ENCODE data around the gene IL34. TPM values are rescaled to one million over a fixed set of nuclear protein-coding genes. Genes with fewer than 3 reads are reported as not detected.
A peak's percentile ranks its signal among the peaks of the same experiment; 100 is the strongest.

Gene IL34
- total RNA-seq, 1 donor, result under 0.01 TPM

DNA sequence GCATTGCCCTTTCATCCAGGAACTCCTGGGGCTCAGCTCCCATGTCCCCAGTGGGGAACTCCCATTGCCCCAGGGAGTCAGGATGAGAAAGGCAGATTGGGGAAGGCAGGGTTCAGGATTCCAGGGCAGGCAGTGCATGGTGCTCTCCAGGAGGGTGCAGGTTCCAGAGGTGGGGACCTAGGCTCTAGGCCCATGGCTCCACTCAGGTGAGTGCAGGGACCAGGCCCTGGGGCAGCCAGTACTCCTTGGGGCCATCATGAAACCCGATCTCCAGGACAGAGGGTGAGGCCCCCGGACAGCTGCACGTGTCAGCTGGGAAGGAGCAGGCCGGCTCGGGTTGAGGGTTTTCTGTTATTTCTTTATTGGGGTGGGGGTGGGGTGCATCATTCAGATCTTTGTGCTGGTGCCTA is 40.7 kb downstream of the IL34 start:
- no peak for DNase-seq (ENCODE audit: low read depth in 2 of 3, low spot score in 2 of 3)

DNA sequence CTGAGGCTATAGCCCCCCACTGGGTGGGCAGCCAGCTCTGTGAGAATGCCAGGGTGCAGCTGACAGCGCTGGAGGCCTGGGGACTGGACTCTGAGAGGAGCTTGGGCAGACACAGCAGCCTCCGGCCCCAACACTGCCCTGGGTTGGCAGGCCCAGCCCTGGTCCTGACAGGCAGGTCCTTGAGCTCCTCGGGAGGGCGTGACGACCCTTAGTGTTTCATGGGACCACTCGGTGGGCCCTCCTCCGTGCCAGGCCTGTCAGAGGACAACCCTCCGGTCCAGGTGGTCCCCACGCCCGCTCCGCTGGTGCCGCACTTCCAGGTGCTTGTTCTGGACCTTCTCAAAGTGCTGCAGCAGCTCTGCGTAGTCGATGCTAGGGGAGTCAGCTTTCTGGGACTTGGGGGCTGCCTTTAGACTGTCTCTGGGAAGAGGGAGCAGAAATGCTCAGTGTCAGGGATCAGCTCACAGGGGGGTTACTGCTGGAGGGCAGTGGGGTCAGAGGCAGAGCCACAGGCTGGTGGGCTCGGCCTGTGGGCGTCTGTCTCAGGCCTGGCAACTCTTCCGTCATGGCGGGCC is 41.4 kb downstream of the IL34 start:
- no peak for DNase-seq (ENCODE audit: low read depth in 2 of 3, low spot score in 2 of 3)

GRCh38 chr16:70688246-70688742 is 41.9 kb downstream of the IL34 start:
- DNase-seq (ENCODE audit: low read depth in 2 of 3, low spot score in 2 of 3), result no peak

DNA sequence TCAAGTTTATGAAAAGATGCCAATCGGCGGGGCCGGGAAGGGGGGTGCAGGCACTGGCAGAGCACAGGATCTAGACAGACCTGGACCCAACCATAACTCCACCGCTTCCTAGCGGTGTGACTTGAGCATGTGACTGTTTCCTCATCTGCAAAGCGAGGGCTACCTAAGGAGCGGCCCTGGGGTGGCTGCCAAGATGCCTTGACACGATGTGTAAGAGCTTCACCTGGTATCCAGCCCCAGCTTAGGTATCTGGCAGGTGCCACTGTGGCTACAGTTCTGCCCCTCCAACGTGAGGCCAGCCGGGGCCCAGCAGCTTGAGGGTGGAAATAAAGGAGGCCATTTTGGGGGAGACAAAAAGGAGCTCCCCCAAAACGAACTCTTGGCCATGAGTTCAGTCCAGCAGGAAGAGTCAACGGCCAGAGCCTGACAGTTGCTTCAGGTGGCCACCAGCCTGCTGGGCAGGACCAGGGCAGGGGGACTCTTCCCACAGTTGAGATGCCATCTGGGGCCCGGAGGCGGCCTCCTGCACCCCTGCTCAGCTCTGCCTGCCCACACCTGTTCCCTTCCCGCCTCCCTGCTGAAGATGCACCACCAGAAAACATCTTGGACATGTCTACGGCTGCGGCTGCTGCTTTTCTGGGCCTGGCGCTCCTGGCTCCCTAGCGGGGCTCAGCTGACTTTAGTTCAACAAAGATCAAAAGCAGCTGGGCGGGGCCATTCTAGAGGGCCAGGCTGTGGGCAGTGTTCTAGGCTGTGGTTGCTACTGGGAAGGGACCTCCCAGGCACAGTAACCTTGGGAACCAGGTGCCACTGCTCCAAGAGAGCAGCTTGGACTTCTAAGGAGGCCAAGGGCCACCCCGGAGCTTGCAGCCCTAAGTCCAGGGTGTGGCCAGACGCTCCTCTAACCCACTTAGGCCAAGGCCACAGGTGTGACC is 42.9 kb downstream of the IL34 start:
- no peak for DNase-seq (ENCODE audit: low read depth in 2 of 3, low spot score in 2 of 3)

- DNase-seq (ENCODE audit: low read depth in 2 of 3, low spot score in 2 of 3), result no peak
These were observed 43.9 kb downstream of the IL34 start for GRCh38 chr16:70689970-70690891.

- no peak for DNase-seq (ENCODE audit: low read depth in 2 of 3, low spot score in 2 of 3)
These were observed 45.1 kb downstream of the IL34 start for GRCh38 chr16:70691223-70692129.

DNA sequence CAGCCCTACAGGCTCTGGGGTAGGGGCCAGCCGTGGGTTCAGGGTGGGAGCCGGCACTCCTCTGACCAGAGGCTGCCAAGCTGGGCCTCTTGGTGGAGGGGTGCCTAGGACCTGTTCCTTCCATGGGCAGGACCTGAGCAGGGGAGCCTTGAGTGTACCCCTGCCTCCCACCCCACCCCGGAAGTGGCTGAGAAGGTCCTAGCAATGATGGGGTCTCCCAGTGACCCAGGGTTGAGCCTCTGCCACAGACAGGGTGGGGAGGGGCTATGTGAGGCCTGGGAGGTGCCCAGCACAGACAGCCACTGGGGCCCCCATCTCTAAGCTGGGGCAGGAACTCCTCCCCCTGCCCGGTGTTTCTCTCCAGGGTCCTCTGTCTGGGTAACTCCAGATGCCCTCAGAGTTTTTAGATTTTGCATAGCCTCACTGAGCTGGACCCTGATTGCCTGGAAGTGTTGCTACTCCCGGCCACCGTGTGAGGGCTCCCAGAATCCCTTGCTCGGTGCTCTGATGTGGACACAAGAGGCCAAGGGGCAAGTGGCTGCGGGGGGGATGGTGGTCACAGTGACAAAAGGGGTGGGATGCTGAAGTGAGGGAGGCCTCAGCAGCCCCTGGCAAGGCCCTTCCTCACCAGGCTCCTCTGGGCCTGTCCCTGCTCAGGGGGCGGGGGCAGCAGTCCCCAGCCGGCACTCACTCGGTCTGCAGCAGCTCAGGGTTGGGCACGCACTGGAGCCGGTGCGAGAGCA is 45.9 kb downstream of the IL34 start:
- no peak for DNase-seq (ENCODE audit: low read depth in 2 of 3, low spot score in 2 of 3)

- no peak for DNase-seq (ENCODE audit: low read depth in 2 of 3, low spot score in 2 of 3)
These were observed 46.7 kb downstream of the IL34 start for GRCh38 chr16:70692873-70693671.

DNA sequence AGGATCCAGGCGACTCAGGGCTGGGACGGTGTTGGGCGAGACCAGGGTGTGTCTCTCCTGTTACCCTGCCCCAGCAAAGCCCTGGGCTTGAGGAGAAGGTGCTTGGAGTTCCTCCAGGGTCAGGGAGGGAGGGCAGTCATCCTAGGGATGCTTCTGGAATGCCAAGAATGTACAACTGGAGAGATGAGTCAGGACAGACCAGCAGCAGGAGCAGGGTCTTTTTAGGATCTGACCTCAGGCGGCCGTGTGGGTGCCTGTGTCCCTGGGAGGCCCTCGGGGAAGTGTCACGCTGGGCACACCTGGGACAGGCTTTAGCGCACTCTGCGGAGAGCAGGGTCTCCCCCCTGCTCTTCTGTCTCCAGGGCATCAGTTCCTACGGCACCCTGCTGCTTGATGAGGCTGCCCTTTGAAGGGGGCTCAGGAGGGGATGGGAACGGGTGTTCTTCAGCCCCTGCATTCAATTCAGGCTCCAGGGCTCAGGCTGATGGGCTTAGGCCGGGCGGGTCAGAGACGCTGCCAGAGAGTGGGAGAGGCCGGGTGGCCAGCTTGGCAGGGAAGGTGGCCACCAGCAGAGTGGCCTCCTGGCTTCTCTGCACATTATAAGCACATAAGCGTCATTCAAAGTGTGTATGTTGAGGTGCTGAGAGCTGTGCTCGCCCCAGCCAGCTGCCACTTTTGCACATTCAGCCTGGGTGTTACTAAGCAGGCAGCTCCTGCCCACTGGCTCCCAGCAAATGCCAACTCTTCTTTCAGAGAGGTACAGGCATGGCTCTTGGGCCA is 47.9 kb downstream of the IL34 start:
- no peak for DNase-seq (ENCODE audit: low read depth in 2 of 3, low spot score in 2 of 3)

GRCh38 chr16:70694868-70695218 is 48.5 kb downstream of the IL34 start:
- no peak for DNase-seq (ENCODE audit: low read depth in 2 of 3, low spot score in 2 of 3)

DNA sequence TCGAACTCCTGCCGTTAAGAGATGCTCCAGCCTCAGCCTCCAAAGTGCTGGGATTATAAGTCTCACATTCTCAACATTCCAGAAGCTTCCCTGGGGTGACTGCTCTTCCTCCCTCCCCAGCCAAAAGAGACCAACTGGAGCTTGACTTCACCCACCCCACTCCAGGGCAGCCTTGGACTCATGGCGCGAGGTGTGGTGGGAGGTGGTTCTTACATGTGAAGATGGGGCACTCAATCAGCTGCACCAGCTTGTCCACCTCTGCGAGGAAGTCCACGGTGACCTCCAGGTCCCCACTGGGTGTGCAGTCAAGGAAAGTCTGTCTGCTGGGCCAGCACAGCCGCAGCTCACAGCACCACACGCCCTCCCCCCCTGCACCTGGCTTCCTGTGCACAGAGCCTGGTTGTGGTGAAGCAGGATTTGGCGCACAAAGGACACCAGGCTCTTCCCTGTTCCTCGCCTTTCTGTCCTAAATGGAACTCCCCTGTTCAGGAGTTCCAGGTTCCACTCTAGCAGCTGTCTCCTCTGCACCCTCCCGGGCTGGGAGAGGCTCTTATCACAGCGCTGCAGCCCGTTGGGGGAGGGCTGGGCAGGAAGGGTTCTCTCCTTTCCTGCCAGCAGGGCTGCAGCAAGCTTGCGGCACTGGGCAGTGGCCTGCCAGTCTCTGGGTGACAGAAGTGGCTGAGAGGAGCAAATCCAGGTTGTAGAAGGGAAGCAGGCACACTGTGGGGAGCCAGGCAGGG is 49.1 kb downstream of the IL34 start:
- peak in 2 of 3 donors; percentile 74 to 91 for DNase-seq (ENCODE audit: low read depth in 2 of 3, low spot score in 2 of 3)

DNA sequence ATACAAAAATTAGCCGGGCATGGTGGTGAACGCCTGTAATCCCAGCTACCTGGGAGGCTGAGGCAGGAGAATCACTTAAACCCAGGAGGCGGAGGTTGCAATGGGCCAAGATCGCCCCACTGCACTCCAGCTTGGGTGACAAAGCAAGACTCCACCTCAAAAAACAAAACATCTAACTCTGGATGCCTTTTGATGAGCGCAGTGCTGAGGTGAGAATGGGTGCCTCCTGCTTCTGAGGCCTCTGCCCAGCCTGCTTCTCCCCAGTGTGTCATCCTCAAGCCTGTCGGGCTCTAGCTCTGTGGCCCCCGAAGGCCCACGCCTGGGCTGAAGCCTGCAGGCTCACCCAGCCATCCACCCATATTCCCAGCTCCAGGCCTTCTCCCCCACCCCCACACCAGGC is 50.0 kb downstream of the IL34 start:
- DNase-seq (ENCODE audit: low read depth in 2 of 3, low spot score in 2 of 3), result no peak

DNA sequence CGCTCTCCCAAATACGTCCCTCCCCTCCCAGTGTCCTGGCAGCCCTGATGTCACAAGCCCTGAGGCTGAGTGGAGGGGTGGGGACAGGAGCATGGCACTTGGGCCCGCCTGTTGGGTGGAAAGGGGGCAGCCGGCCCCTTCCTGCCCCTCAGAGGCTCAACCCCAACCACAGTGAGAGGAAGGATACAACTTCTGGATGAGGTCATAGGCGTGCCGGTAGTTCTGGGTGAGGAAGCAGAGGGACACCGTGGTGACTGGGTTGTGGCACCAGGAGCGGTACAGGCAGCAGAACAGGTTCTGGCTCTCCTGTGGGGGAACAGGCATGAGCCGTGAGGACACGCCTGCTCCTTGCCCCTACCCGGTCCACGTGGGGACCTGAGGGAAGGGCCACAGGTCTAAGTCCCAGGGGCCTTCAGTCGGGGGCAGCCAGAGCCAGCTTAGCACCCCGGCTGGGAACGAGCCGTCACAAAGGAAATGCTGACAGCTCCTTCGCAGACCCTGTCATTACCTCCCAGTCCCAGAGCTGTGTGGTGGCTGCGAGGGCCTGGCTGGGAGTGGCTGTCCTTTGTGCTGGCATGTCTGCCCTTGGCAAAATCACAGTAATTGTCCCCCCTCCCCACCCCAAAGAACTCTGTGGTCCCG is 50.7 kb downstream of the IL34 start:
- peak in 2 of 3 donors; percentile 85 to 95 for DNase-seq (ENCODE audit: low read depth in 2 of 3, low spot score in 2 of 3)

DNA sequence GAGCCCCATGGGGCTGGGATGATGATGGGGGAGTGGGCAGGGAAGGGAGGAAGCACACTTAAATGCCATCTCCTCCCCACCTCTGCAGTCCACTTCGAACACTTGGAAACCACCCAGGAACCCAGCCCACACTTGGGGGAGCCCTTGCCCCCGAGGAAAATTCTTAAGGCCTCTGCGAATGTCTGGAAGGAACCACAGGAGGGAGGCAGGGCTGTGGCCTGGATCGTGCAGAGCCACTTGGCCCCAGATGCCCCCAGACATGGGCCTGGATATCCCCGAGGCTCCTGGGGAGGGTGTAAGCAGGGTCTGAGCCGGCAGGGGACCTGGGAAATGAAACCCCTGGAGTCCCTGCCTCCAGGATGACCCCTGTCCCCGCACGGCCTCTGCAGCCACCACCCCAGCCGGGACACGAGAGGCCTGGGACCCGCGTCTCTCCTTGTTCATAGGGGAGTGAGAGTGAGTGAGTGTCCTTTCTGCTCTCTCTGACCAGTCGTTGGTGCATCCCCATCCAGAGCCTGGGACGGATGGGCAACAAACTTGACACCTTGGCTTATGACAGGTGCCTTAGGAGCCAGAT is 51.3 kb downstream of the IL34 start:
- DNase-seq (ENCODE audit: low read depth in 2 of 3, low spot score in 2 of 3), result no peak

GRCh38 chr16:70698901-70699300 is 52.5 kb downstream of the IL34 start:
- no peak for DNase-seq (ENCODE audit: low read depth in 2 of 3, low spot score in 2 of 3)

- DNase-seq (ENCODE audit: low read depth in 2 of 3, low spot score in 2 of 3), result no peak
These were observed 53.3 kb downstream of the IL34 start for GRCh38 chr16:70699696-70700095.

All from hematopoietic multipotent progenitor cell (in vitro differentiated cells).